GM23248 (cell line): ENCODE data around the gene NCKAP5L. TPM values are rescaled to one million over a fixed set of nuclear protein-coding genes. Genes with fewer than 3 reads are reported as not detected.

Source experiments
- DNase-seq: peaks from one replicate; pipeline ENCODE4 v3.0.0-alpha.2; 2015
- H2AFZ ChIP-seq: fragments of 200-600 bp; sonication (generic); 2 replicates; pipeline ENCODE4 v1.6.1; 2016; ENCODE audit warnings: antibody characterized with exemption
- H3F3A ChIP-seq: fragments of 200-600 bp; sonication (generic); 2 replicates; pipeline ENCODE4 v1.6.1; 2016; ENCODE audit warnings: mild to moderate bottlenecking, antibody characterized with exemption, mixed run types; ENCODE audit not compliant: insufficient read depth
- H3K27ac ChIP-seq: fragments of 200-600 bp; sonication (generic); 2 replicates; pipeline ENCODE4 v1.5.1; 2016; ENCODE audit warnings: mild to moderate bottlenecking
- H3K27me3 ChIP-seq: fragments of 200-600 bp; sonication (generic); replicated peaks from 2 replicates; pipeline ENCODE4 v1.6.1; 2016; ENCODE audit warnings: mild to moderate bottlenecking; ENCODE audit not compliant: insufficient read depth
- H3K36me3 ChIP-seq: fragments of 200-600 bp; sonication (generic); 2 replicates; pipeline ENCODE4 v1.6.1; 2016; ENCODE audit warnings: low read depth, mild to moderate bottlenecking
- H3K4me1 ChIP-seq: fragments of 200-600 bp; sonication (generic); 2 replicates; pipeline ENCODE4 v1.6.1; 2016; ENCODE audit warnings: mild to moderate bottlenecking; ENCODE audit not compliant: insufficient read depth
- H3K4me2 ChIP-seq: fragments of 200-600 bp; sonication (generic); one replicate; pipeline ENCODE4 v1.6.1; 2016; ENCODE audit warnings: mild to moderate bottlenecking; ENCODE audit not compliant: unreplicated experiment
- H3K4me3 ChIP-seq: fragments of 200-600 bp; sonication (generic); 2 replicates; pipeline ENCODE4 v1.5.1; 2016; ENCODE audit warnings: mild to moderate bottlenecking
- H3K79me2 ChIP-seq: fragments of 200-600 bp; sonication (generic); 2 replicates; pipeline ENCODE4 v1.6.1; 2016; ENCODE audit warnings: mild to moderate bottlenecking; ENCODE audit not compliant: insufficient read depth
- H3K9ac ChIP-seq: fragments of 200-600 bp; sonication (generic); 2 replicates; pipeline ENCODE4 v1.6.1; 2016; ENCODE audit warnings: mild to moderate bottlenecking
- H3K9me2 ChIP-seq: fragments of 200-600 bp; sonication (generic); 2 replicates; pipeline ENCODE4 v1.6.1; 2016; ENCODE audit warnings: mixed run types, mild to moderate bottlenecking, moderate library complexity; ENCODE audit not compliant: insufficient read depth
- H3K9me3 ChIP-seq: fragments of 200-600 bp; sonication (generic); one replicate; pipeline ENCODE4 v1.6.1; 2017; ENCODE audit warnings: low read depth
- H4K20me1 ChIP-seq: fragments of 200-600 bp; sonication (generic); 2 replicates; pipeline ENCODE4 v1.6.0; 2016; ENCODE audit not compliant: insufficient read depth
- EZH2 ChIP-seq: fragments of 200-600 bp; sonication (generic); IDR thresholded peaks from 2 replicates; pipeline ENCODE4 v1.6.1; 2018; ENCODE audit warnings: antibody characterized with exemption, mild to moderate bottlenecking; ENCODE audit not compliant: insufficient read depth, poor library complexity, severe bottlenecking
- EZH2phosphoT487 ChIP-seq: fragments of 200-600 bp; sonication (generic); IDR thresholded peaks from 2 replicates; pipeline ENCODE4 v1.6.1; 2018; ENCODE audit warnings: antibody characterized with exemption, moderate library complexity, mild to moderate bottlenecking, low read depth; ENCODE audit not compliant: insufficient read depth
- WGBS, 2 experiments: methylation state at CpG; one replicate each; pipeline ENCODE4 v1.1.6; 2015 to 2017; ENCODE audit warnings: low lambda C conversion rate in 2 of 2, low coverage in 1 of 2; ENCODE audit errors: missing lambda C conversion rate in 2 of 2; 5-methylcytosine and 5-hydroxymethylcytosine counted together
- in situ Hi-C: fragments of 300-500 bp; cut with MboI; formaldehyde crosslinking; loops from 2 replicates; pipeline ENCODE4 v1.15.0; 2020
- polyA plus RNA-seq: library from polyadenylated mRNA; unstranded; fragments of >200 nt; fragmentation: Nextera tagmentation; extraction: Ambion mirVana; gene quantifications from 2 replicates; pipeline ENCODE4 v1.2.1, GENCODE V29; 2016
- total RNA-seq: library from RNA; depleted of rRNA; stranded (reverse); fragments of >200 nt; shearing (Covaris generic); gene quantifications from 2 replicates; pipeline ENCODE4 v1.2.3, GENCODE V29; 2014

NCKAP5L gene
- total and polyA plus RNA-seq, 2 experiments from 2014 or later: 14.1 to 28.4 TPM

DNA sequence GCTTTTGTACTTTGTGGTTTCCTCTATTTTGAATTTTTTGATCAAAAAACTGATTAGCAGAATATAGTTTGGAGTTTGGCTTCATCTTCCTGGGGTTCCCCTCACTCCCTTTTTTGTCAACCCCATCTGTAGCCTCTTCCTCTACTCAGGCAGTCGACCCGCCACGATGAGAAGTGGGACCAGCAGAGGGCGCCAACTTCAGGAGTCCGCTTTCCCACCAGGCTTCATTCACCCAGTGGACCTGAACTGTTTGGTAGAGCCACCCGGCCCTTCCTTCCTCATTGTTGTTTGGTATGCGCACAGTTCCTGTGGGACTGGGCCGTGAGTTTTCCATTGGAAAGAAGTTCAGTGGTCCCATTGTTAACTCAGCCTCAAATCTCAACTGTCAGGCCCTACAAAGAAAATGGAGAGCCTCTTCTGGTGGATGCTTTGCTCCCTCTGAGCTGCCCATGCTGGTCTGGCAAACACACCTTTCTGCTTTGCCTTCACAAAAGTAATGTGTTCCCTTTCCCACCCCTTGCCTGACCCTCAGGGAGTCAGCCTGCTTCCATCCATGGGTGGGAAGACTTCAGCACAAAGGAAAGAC is 65.1 kb downstream of the NCKAP5L start:
- H2AFZ ChIP-seq: no peak overlapping the region
- H3K79me2 ChIP-seq: peaks cover 23% of the 10 kb centered on the region
- peaks cover 62% of the 10 kb centered on the region for H3K36me3 ChIP-seq
- peaks cover 62% of the 10 kb centered on the region for H3F3A ChIP-seq
- H4K20me1 ChIP-seq: no peaks in the 10 kb centered on the region
- peak; percentile 73 for DNase-seq
- H3K4me1 ChIP-seq: no peaks in the 10 kb centered on the region
- no peak for TF ChIP-seq EZH2
- no peak for TF ChIP-seq EZH2phosphoT487
- WGBS, 2 experiments: 38 to 41% methylated on average over 8 of the region's 8 CpGs
- in situ Hi-C loops: no loop called here
- no peak overlapping the region for H3K4me2 ChIP-seq
- H3K27ac ChIP-seq: no peak overlapping the region
- no peak overlapping the region for H3K4me3 ChIP-seq
- H3K9me2 ChIP-seq: no peaks in the 10 kb centered on the region
- no peaks in the 10 kb centered on the region for H3K27me3 ChIP-seq
- H3K9ac ChIP-seq: no peak overlapping the region
- H3K9me3 ChIP-seq: no peaks in the 10 kb centered on the region

DNA sequence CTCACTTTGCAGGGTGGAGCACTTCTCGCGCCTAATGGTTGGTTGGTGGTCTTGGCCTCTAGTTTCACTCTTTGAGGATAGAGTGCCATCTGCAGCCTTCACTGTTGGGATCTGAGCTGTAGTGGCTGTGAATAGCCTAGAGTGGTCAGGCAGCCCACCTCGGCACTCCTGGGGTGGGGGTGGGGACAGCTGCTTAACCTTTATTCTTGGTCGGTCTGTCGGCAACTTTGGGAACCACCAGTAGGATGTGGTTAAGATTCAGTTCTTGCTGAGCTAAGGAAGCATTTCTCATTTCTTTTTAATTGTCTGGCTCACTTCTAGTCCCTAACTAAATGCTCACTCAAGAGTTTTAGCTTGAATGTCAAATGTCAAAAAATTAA is 65.8 kb downstream of the NCKAP5L start:
- Histone ChIP-seq H2AFZ (no peak overlapping the region), H3K27ac (no peak overlapping the region), H3K9ac (no peak overlapping the region), H3K27me3 (no peaks in the 10 kb centered on the region), H3K4me3 (no peak overlapping the region), H3F3A (peaks cover 61% of the 10 kb centered on the region), H3K9me2 (no peaks in the 10 kb centered on the region), H3K36me3 (peaks cover 68% of the 10 kb centered on the region), H3K4me1 (no peaks in the 10 kb centered on the region), H3K79me2 (peaks cover 30% of the 10 kb centered on the region), H3K4me2 (no peak overlapping the region), H4K20me1 (no peaks in the 10 kb centered on the region), H3K9me3 (no peaks in the 10 kb centered on the region)
- no peak for DNase-seq
- TF ChIP-seq EZH2phosphoT487: no peak
- no peak for TF ChIP-seq EZH2
- in situ Hi-C loops: no loop called here
- 94 to 99% methylated on average over 5 of the region's 5 CpGs for WGBS, 2 experiments

DNA sequence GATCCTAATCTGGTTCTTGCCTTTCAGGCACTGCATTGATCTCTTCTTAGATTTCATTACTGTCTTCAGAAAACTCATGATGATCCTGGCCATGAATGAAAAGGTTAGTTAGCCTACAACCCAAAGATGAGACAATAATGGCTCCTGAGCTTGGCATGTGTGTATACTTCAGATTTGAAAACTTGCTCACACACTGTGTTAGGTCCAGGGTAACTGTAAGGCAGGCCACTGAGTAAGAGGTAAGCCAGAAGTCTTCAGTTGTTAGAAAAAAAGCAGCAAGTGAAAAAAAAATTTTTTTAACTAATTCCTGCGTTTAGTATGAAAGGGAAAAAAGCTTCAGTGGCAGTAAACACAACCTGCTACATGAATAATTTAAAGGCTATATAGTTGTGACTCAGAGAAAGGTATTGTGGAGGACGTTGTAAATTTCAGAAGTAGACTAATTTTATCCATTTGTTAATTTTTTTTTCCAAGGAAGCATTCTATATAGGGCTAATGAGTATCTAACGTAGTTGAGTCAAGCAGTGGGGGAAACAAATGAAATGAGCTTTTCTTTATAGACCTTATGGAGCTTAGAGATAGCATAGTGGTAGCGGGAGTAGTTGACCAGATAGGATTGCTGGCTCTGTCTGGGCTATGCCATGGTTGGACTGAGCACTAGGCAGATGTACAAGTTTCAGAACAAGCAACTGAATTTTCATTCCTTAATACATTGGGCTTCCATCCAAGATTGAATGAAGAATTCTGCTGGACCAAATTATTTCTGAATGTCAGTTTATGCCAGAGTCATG is 66.3 kb downstream of the NCKAP5L start:
- H3K36me3 ChIP-seq: peaks cover 74% of the 10 kb centered on the region
- WGBS, 2 experiments: 83 to 85% methylated on average over 4 of the region's 4 CpGs
- in situ Hi-C loops: no loop called here

DNA sequence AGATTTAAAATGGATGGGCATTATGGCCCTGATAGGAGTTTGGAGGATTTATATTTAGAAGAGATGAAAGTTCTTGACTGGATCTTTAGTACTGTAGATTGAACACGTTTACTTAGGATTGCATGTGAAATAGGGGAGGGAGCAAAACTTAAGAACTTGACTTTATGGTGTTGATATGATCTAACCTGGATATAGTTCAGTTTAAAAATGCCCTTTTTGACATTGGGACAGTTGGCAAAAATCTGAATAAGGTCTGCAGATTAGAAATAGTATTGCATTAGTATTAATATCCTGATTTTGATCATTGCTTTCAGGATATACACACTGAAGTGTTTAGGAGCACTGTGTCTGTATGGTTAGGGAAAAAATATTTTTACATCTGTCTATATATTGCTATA is 77.2 kb downstream of the NCKAP5L start:
- peaks cover 42% of the 10 kb centered on the region for H3K36me3 ChIP-seq
- no peaks in the 10 kb centered on the region for H3K9me3 ChIP-seq
- H4K20me1 ChIP-seq: peaks cover 38% of the 10 kb centered on the region
- in situ Hi-C loops: no loop called here
- peak overlapping the region; percentile 70 for H3K4me2 ChIP-seq
- peak overlapping the region; percentile 94 for H3K27ac ChIP-seq
- no peak overlapping the region for H2AFZ ChIP-seq
- TF ChIP-seq EZH2 (no peak), EZH2phosphoT487 (no peak)
- WGBS, 2 experiments: 7 to 22% methylated on average over 1 of the region's 1 CpG
- H3K4me3 ChIP-seq: peak overlapping the region; percentile 10; the same call in 1 of the 2 replicates
- peaks cover 62% of the 10 kb centered on the region for H3K4me1 ChIP-seq
- peak overlapping the region; percentile 63 for H3K9ac ChIP-seq
- no peaks in the 10 kb centered on the region for H3K27me3 ChIP-seq
- H3F3A ChIP-seq: peaks cover 75% of the 10 kb centered on the region
- H3K79me2 ChIP-seq: peaks cover 100% of the 10 kb centered on the region
- DNase-seq: no peak
- no peaks in the 10 kb centered on the region for H3K9me2 ChIP-seq

More for the DNA sequence above, 66.3 kb downstream of the NCKAP5L start:
- peaks cover 60% of the 10 kb centered on the region for H3F3A ChIP-seq
- no peak overlapping the region for H3K4me2 ChIP-seq
- H2AFZ ChIP-seq: no peak overlapping the region
- H3K9me2 ChIP-seq: no peaks in the 10 kb centered on the region
- 0 out of 2 replicates have a peak, but pooled peaks cover 4% of the 10 kb centered on the region for H4K20me1 ChIP-seq
- TF ChIP-seq EZH2phosphoT487: no peak
- TF ChIP-seq EZH2: no peak
- no peaks in the 10 kb centered on the region for H3K4me1 ChIP-seq
- H3K27ac ChIP-seq: no peak overlapping the region
- no peak overlapping the region for H3K4me3 ChIP-seq
- peaks cover 36% of the 10 kb centered on the region for H3K79me2 ChIP-seq
- DNase-seq: no peak
- H3K27me3 ChIP-seq: no peaks in the 10 kb centered on the region
- H3K9me3 ChIP-seq: no peaks in the 10 kb centered on the region
- H3K9ac ChIP-seq: no peak overlapping the region
